Posterior cingulate gyrus (tissue), 11 donors: Measurements from ENCODE around the gene ATP1A1.

ENCODE experiments used
- DNase-seq, 10 donors: peaks; one replicate each; pipeline versions ENCODE4 v3.0.0 to v3.0.0-alpha.2; 2020 to 2021; ENCODE audit warnings: mixed read lengths in 3 of 10
- intact Hi-C: fragments of 100-400 bp; cut with DNase I; formaldehyde crosslinking; loops from one replicate; pipeline ENCODE4 v1.15.1; 2023

The ATP1A1 gene

GRCh38 chr1:116382857-116383483 is 9.9 kb downstream of the ATP1A1 start:
- DNase-seq: no peak
- intact Hi-C loops: no loop called here

DNA sequence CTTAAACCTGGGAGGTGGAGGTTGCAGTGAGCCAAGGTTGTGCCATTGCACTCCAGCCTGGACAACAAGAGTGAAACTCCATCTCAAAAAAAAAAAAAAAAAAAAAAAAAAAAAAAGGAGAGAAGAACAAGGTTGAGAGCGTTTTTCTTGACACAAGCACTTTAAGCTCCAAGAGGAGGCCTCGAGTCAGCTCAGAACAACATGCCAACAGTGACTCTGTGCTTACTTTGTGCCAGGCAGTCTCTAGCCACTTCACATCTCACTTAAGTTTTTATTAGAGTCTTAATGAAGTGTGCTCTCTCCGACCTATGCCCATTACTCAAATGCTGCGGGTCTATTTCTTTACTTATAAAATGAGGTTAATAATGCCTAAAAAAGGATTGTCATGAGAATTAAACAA is 13.0 kb downstream of the ATP1A1 start:
- intact Hi-C loops: no loop called here
- DNase-seq: no peak

- intact Hi-C loops: no loop called here
- DNase-seq: peak in 1 of 10 donors; percentile 81
Observed at GRCh38 chr1:116387551-116387950, 14.5 kb downstream of the ATP1A1 start.

DNA sequence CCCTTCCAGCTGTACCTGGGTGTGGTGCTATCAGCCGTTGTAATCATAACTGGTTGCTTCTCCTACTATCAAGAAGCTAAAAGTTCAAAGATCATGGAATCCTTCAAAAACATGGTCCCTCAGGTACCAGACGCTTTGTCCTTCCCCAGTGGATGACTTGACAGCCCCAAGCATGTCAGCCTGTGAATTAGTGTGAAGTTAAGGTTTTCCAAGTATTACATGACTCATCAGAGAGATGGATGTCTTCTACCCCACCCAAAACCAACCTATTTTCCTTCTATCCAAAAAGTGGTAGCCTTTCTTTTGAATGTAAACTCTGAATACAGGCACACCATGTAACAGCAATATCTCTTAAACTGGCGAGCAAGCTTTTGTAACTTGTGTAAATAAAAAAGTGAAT is 15.1 kb downstream of the ATP1A1 start:
- intact Hi-C loops: no loop called here

GRCh38 chr1:116389013-116389412 is 16.0 kb downstream of the ATP1A1 start:
- DNase-seq: peak in 1 of 10 donors; percentile 81
- intact Hi-C loops: no loop called here

More for the DNA sequence above, 15.1 kb downstream of the ATP1A1 start:
- DNase-seq: no peak

DNA sequence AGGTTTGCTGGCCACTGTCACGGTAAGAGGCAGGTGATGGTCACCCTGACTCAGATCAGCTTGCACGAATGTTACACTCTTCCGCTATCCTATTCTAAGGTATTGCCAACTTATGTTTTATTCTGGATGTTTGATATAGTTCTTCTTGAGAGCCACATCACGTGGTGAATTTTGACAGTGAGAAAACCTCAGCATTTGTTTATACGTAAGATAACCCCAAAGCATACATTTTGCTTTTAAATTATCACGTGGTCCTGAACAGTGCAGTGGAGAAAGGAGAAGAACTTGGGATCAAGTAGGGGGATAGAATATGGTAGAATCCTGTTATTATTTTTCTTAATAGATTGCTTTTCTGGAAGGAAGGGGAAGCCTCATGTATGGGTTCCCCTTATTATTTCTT is 16.6 kb downstream of the ATP1A1 start:
- intact Hi-C loops: no loop called here
- DNase-seq: no peak

GRCh38 chr1:116390195-116390594 is 17.2 kb downstream of the ATP1A1 start:
- DNase-seq: no peak
- intact Hi-C loops: no loop called here

DNA sequence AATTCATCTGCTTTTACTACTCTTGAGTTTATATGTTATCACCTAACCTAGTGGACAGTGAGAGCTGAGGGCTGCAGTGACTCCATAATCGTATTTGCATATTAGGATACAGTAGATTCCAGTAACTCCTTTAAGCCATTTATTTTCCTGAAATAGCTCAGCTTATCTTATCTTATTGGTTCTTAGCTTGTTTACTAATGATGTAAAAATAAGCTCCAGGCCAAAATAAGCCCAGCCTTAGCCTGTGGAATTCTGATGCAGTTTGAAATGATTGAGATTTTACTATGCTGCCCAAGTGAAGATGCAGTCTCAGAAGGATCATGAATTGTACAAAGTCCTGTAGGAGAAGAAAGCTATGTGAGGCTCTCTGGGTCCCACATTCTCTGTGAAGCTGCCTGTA is 18.1 kb downstream of the ATP1A1 start:
- intact Hi-C loops: no loop called here
- no peak for DNase-seq

GRCh38 chr1:116392717-116393404 is 19.8 kb downstream of the ATP1A1 start:
- no peak for DNase-seq
- intact Hi-C loops: no loop called here

DNA sequence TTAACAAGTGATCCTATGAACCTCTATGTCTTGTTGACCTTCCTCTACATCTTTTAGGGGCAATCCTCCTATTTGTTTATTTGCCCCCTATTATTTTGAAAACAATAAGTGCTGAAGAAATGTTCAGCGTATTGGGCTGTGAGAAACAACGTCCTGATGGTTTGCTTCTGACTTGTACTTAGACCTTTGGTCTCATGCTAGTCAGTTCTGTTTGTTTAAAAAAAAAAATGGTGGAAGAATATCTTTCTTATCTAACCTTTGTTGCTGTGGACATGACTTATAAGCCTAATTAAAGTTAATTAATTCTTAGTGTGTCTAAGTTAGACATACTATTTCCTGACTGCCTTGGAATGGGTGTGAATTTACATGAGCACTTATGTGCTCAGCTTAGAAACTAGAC is 20.7 kb downstream of the ATP1A1 start:
- intact Hi-C loops: no loop called here
- no peak for DNase-seq

- DNase-seq: no peak
- intact Hi-C loops: no loop called here
Observed at GRCh38 chr1:116394270-116394669, 21.2 kb downstream of the ATP1A1 start.

GRCh38 chr1:116396769-116397168 is 23.7 kb downstream of the ATP1A1 start:
- intact Hi-C loops: no loop called here
- no peak for DNase-seq

DNA sequence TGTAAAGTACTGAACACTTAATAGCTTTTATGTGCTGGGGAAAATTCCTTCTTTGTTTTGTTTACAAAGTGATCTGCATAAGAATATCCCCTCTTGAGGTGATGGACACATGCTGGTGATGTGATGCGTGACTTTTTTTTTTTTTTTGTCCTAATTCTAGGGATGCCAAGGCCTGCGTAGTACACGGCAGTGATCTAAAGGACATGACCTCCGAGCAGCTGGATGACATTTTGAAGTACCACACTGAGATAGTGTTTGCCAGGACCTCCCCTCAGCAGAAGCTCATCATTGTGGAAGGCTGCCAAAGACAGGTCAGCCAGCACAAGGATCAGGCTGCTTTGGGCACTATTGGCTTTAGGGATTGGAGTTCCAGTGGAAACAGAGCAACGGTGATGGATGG is 24.7 kb downstream of the ATP1A1 start:
- no peak for DNase-seq
- intact Hi-C loops: no loop called here

- intact Hi-C loops: no loop called here
- DNase-seq: peak in 1 of 10 donors; percentile 52
Observed at GRCh38 chr1:116400780-116401179, 27.7 kb downstream of the ATP1A1 start.

- peak in 1 of 10 donors; percentile 58 for DNase-seq
- intact Hi-C loops: no loop called here
Observed at GRCh38 chr1:116401646-116402176, 28.7 kb downstream of the ATP1A1 start.

GRCh38 chr1:116402333-116402732 is 29.3 kb downstream of the ATP1A1 start:
- intact Hi-C loops: no loop called here
- no peak for DNase-seq

- intact Hi-C loops: no loop called here
- no peak for DNase-seq
Observed at GRCh38 chr1:116403496-116404136, 30.6 kb downstream of the ATP1A1 start.

DNA sequence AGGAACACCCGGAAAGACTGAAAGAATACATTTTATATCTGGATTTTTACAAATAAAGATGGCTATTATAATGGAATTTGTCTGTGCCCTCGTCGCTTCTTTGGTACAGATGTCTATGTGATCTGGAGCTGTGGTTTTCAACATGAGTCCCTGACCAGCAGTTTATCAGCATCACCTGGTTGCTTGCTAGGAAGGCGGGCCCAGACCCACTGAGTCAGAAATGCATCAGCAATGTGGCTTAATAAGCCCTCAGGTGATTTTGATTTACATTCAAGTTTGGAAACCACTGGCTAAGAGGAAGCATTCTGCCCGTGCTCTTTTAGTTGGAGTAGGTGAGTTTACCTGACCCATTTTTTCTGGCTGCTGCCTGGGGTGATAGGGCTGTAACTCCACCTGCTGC is 31.7 kb downstream of the ATP1A1 start:
- intact Hi-C loops: no loop called here
- no peak for DNase-seq

DNA sequence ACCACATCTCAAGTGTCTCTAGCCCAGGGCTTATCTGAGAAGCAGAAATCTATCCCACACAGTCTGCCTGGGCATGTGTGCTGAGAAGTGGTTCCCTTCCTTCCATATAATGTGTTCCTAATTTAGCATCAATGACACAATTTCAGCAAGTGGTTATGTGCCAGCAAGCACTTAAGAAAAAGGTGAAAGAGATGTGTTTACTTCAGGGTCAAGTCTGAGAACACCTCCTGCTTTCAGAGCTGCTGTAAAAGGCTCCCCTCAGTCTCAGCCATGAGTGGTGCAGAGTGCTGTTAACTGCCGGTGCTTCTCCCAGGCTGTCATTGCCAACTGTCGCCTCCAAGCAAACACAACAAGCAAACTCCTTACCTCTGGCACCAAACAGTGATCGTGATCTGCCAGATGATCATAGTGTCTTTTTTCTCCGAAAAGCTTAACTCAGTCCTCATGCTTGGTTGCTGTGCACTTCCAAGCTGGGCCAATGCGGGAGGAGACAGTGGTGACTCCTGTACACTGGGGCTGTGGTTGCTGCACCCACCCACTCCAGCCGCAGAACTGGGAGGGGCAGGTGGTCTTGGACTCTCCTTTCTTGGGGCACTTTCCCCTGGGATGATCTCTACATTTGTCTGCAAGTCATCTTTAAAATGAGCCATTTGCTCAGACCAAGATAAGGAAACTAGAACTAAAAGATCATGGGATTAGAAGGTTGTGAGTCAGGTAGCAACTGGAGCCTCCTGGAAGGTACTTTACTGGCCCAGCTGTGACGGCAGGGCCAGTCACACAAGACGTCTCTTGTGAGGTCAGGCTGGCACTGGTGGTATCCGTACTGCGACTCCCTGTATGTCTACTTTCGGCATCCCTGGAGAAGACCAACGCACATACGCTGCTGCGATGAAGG is 32.4 kb downstream of the ATP1A1 start:
- peak in 4 of 10 donors; percentile 31 to 89 (median 42) for DNase-seq

DNA sequence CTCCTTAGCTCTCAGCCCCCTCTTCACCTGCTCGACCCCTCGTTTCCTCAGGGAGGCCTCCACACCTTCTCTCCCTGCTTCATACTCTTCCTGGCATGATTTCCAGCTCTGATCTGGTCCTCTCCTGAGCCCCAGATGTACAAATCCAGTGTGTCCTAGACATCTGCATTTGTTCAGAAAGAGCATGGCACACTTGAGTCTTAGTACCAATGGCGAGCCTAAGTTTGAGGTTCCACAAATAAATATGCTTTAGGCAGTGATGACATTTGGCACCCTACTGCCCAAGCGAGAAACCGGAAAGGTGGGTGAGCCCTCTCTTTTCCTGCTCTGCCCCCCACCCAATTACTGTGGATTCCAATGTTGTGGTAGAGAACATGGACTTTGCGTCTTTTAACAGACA is 34.0 kb downstream of the ATP1A1 start:
- intact Hi-C loops: no loop called here

More for the DNA sequence above, 32.4 kb downstream of the ATP1A1 start:
- intact Hi-C loops: no loop called here

DNA sequence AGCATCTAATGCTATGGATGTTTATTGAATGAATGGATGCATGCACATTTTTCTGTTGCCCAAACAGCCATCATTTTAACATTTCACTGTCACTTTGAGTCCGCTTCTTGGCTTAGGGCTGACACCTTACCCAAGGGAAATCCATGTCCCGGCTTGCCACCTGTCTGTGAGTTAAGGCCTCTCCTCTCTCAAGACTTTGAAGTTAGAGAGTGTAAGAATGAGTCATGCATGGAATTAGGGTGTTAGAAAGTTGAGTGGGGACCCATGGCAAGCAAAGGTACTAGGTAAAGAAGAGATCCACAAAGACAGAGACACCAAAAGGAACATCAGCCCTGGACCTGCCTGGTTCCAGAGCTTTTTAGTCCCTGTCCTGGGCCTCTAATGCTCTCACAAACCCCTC is 35.1 kb downstream of the ATP1A1 start:
- DNase-seq: no peak
- intact Hi-C loops: no loop called here

More for the DNA sequence above, 34.0 kb downstream of the ATP1A1 start:
- no peak for DNase-seq
